Measurements from ENCODE around the gene GFAP. TPM values are rescaled to one million over a fixed set of nuclear protein-coding genes. Genes with fewer than 3 reads are reported as not detected.

GFAP gene
- total and polyA plus RNA-seq, 2 experiments from 2014 or later: 0.10 TPM; not detected in 1

DNA sequence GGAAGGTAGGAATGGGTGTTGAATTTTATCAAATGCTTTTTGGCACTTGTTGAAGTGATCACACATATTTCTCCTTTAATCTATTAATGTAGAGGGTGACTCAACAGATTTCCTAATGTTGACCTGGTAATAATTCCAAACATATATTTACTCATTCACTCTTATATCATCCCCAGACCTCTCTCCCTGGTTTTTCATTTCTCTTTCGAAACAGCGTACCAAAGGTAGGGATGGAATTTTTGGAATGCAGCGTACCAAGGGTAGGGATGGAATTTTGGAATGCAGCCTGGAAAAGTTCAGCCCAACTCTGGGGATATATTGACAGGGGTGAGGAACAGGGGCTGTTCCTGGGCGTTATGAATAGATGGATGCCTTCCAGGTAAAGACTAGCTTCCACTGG lies 25.0 kb upstream of the GFAP start:
- Histone ChIP-seq H2AFZ (no peak overlapping the region), H3K4me1 (ENCODE audit: insufficient read depth) (no peaks in the 10 kb centered on the region), H3K27ac (no peak overlapping the region), H3K9me2 (replicated peaks; ENCODE audit: insufficient read depth) (no peaks in the 10 kb centered on the region), H3K36me3 (replicated peaks; ENCODE audit: insufficient read depth, low read depth) (no peaks in the 10 kb centered on the region), H4K20me1 (ENCODE audit: insufficient read depth, poor library complexity, severe bottlenecking) (no peaks in the 10 kb centered on the region), H3K9me3 (ENCODE audit: low read depth) (no peaks in the 10 kb centered on the region), H3K4me3 (no peak overlapping the region), H3K27me3 (no peaks in the 10 kb centered on the region), H3K4me2 (no peak overlapping the region), H3K79me2 (peaks cover 64% of the 10 kb centered on the region)
- no peak for TF ChIP-seq EZH2 (IDR thresholded peaks at IDR 0.05; ENCODE audit: borderline replicate concordance)
- TF ChIP-seq, protein P1, sequence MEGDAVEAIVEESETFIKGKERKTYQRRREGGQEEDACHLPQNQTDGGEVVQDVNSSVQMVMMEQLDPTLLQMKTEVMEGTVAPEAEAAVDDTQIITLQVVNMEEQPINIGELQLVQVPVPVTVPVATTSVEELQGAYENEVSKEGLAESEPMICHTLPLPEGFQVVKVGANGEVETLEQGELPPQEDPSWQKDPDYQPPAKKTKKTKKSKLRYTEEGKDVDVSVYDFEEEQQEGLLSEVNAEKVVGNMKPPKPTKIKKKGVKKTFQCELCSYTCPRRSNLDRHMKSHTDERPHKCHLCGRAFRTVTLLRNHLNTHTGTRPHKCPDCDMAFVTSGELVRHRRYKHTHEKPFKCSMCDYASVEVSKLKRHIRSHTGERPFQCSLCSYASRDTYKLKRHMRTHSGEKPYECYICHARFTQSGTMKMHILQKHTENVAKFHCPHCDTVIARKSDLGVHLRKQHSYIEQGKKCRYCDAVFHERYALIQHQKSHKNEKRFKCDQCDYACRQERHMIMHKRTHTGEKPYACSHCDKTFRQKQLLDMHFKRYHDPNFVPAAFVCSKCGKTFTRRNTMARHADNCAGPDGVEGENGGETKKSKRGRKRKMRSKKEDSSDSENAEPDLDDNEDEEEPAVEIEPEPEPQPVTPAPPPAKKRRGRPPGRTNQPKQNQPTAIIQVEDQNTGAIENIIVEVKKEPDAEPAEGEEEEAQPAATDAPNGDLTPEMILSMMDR (IDR thresholded peaks at IDR 0.05; ENCODE audit: poor library complexity): no peak
- no peak for TF ChIP-seq EZH2phosphoT487 (IDR thresholded peaks at IDR 0.05; ENCODE audit: low read depth, severe bottlenecking, unreplicated experiment)
- no peak for DNase-seq (ENCODE audit: low spot score)
- 48% methylated on average over 4 of the region's 4 CpGs for WGBS (ENCODE audit: low lambda C conversion rate, missing lambda C conversion rate)

DNA sequence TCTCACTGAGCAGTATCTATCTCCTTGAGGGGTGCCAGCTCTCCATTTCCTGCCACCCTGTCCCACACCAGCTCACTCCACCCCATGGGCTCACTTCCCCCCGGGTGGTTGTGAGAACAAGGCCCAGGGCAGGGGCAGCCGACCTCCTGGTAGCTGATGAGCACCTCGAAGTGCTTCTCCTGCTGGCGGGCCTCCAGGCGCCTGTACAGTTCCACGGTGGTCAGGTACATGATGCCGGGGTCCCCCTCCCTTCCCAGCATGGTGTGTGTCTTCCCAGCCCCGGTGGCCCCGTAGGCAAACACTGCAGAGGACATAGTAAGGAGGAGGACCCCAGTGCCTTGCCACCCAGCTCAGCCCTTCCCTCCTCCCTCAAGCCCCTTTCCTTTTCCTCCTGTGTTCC lies 19.8 kb upstream of the GFAP start:
- no peaks in the 10 kb centered on the region for H3K27me3 ChIP-seq
- H4K20me1 ChIP-seq (ENCODE audit: insufficient read depth, poor library complexity, severe bottlenecking): no peaks in the 10 kb centered on the region
- H3K9me3 ChIP-seq (ENCODE audit: low read depth): no peaks in the 10 kb centered on the region
- 98% methylated on average over 9 of the region's 9 CpGs for WGBS (ENCODE audit: low lambda C conversion rate, missing lambda C conversion rate)
- no peak overlapping the region for H2AFZ ChIP-seq
- H3K79me2 ChIP-seq: peaks cover 20% of the 10 kb centered on the region
- H3K9me2 ChIP-seq (replicated peaks; ENCODE audit: insufficient read depth): no peaks in the 10 kb centered on the region
- H3K27ac ChIP-seq: no peak overlapping the region
- no peaks in the 10 kb centered on the region for H3K4me1 ChIP-seq (ENCODE audit: insufficient read depth)
- H3K4me3 ChIP-seq: no peak overlapping the region
- no peak overlapping the region for H3K4me2 ChIP-seq
- no peaks in the 10 kb centered on the region for H3K36me3 ChIP-seq (replicated peaks; ENCODE audit: insufficient read depth, low read depth)
- no peak for TF ChIP-seq EZH2phosphoT487 (IDR thresholded peaks at IDR 0.05; ENCODE audit: low read depth, severe bottlenecking, unreplicated experiment)
- TF ChIP-seq, protein P1 (IDR thresholded peaks at IDR 0.05; ENCODE audit: poor library complexity): no peak
- no peak for TF ChIP-seq EZH2 (IDR thresholded peaks at IDR 0.05; ENCODE audit: borderline replicate concordance)
- DNase-seq (ENCODE audit: low spot score): no peak

DNA sequence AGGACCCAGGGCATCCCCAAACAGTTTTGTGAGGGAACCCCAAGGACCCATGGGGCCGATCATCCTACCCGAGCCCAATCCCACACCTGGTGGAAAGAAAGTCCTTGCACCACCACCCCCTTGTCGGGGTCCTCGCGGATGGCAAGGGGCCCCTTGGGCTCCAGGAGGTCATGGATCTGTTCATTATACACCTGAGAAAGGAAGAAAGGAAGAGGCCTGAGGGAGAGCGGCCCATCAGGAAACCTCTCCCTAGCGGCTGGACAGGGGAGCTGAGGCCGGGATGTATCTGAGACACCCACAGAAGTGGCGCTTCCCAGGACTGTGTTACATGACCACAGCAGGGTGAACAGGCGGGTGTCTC lies 19.4 kb upstream of the GFAP start:
- Histone ChIP-seq H3K4me1 (ENCODE audit: insufficient read depth) (no peaks in the 10 kb centered on the region), H3K36me3 (replicated peaks; ENCODE audit: insufficient read depth, low read depth) (no peaks in the 10 kb centered on the region), H3K4me3 (no peak overlapping the region), H3K9me3 (ENCODE audit: low read depth) (no peaks in the 10 kb centered on the region), H4K20me1 (ENCODE audit: insufficient read depth, poor library complexity, severe bottlenecking) (no peaks in the 10 kb centered on the region), H3K9me2 (replicated peaks; ENCODE audit: insufficient read depth) (no peaks in the 10 kb centered on the region), H2AFZ (no peak overlapping the region), H3K27me3 (no peaks in the 10 kb centered on the region), H3K79me2 (peaks cover 16% of the 10 kb centered on the region), H3K4me2 (no peak overlapping the region), H3K27ac (no peak overlapping the region)
- TF ChIP-seq, protein P1 (IDR thresholded peaks at IDR 0.05; ENCODE audit: poor library complexity): no peak
- TF ChIP-seq EZH2 (IDR thresholded peaks at IDR 0.05; ENCODE audit: borderline replicate concordance) (no peak), EZH2phosphoT487 (IDR thresholded peaks at IDR 0.05; ENCODE audit: low read depth, severe bottlenecking, unreplicated experiment) (no peak)
- 97% methylated on average over 10 of the region's 10 CpGs for WGBS (ENCODE audit: low lambda C conversion rate, missing lambda C conversion rate)
- no peak for DNase-seq (ENCODE audit: low spot score)
